ENCODE results near the gene SEPTIN8. TPM values are rescaled to one million over a fixed set of nuclear protein-coding genes. Genes with fewer than 3 reads are reported as not detected.
A peak's percentile ranks its signal among the peaks of the same experiment; 100 is the strongest.

SEPTIN8 gene
- total and polyA plus RNA-seq, 2 donors (not counting 3 experiments of a cell fraction or from before 2014, with no cell fraction given): 56.6 to 82.1 TPM

- no peak overlapping the region for H3K4me2 ChIP-seq (ENCODE audit: insufficient read depth, low read length)
- H4K20me1 ChIP-seq (replicated peaks; ENCODE audit: control insufficient read depth, extremely low read depth, insufficient read depth, low read length): no peaks in the 10 kb centered on the region
- dilution Hi-C loops (cut with MboI; ENCODE audit: extremely low pct_ligation_motif_present, low sequenced_read_pairs) (no loop called here), intact Hi-C loops (cut with micrococcal nuclease) (loop anchor here (1.0 to 10.0 kb wide), 7 partner anchors 43 to 525 kb away; partner anchors contain the start of genes SEPTIN8 and SLC22A4)
- no peaks in the 10 kb centered on the region for H3K27me3 ChIP-seq (ENCODE audit: control insufficient read depth in 2 of 2, insufficient read depth in 2 of 2, low read length in 2 of 2)
- POLR2A ChIA-PET: interaction anchor here (0.7 kb wide), 1 partner anchor 204 kb away, joined by 8 read pairs; no protein-coding TSS in a partner anchor
- H3K4me1 ChIP-seq (ENCODE audit: control insufficient read depth, extremely low read depth, insufficient read depth, low read length): peaks cover 2% of the 10 kb centered on the region
- H3K4me3 ChIP-seq (replicated peaks in 1 of 3; ENCODE audit: insufficient read depth in 1 of 3, low read depth in 1 of 3, low read length in 3 of 3): no peak overlapping the region
- no TSS peak for BruUV-seq (replicated peaks)
- no peaks in the 10 kb centered on the region for H3K9me1 ChIP-seq (replicated peaks; ENCODE audit: control insufficient read depth, extremely low read depth, insufficient read depth, low read length)
- H3K79me2 ChIP-seq (ENCODE audit: control insufficient read depth, insufficient read depth, low read length): no peaks in the 10 kb centered on the region
- H3K9ac ChIP-seq (replicated peaks; ENCODE audit: extremely low read depth, insufficient read depth, low read length): no peak overlapping the region
- H3K27ac ChIP-seq (ENCODE audit: insufficient read depth, low read depth, low read length): no peak overlapping the region
- peaks cover 1 to 4% of the 10 kb centered on the region in 2 experiments for H3K36me3 ChIP-seq (ENCODE audit: control insufficient read depth in 2 of 2, extremely low read depth in 1 of 2, insufficient read depth in 2 of 2, low read length in 2 of 2)
- CTCF ChIA-PET: interaction anchor here (0.7 to 5.9 kb wide), 69 partner anchors 9 to 640 kb away, joined by 3 to 179 read pairs (median 5); partner anchors contain the start of genes CCNI2, IRF1, KIF3A and SEPTIN8
- peak; percentile 98 for FAIRE-seq
- DNase-seq (ENCODE audit: low read depth, low spot score): peak; percentile 87
- TF ChIP-seq EZH2 (IDR thresholded peaks at IDR 0.05; ENCODE audit: borderline replicate concordance, low read depth, low read length, severe bottlenecking) (no peak), MYC (IDR thresholded peaks at IDR 0.05; ENCODE audit: low read depth, low read length) (no peak), CTCF (IDR thresholded peaks at IDR 0.05; ENCODE audit: extremely low read depth in 1 of 2, insufficient read depth in 1 of 2, low read depth in 1 of 2, low read length in 2 of 2) (peak; percentile 78 to 91)
- H3K9me3 ChIP-seq (replicated peaks; ENCODE audit: control insufficient read depth, insufficient read depth, low read length): no peaks in the 10 kb centered on the region
- H2AFZ ChIP-seq (ENCODE audit: low read depth, low read length): peak overlapping the region; percentile 39
These were observed 43.2 kb upstream of the SEPTIN8 start for GRCh38 chr5:132820162-132820754.

- Histone ChIP-seq H3K9me1 (replicated peaks; ENCODE audit: control insufficient read depth, extremely low read depth, insufficient read depth, low read length) (no peaks in the 10 kb centered on the region), H3K9ac (replicated peaks; ENCODE audit: extremely low read depth, insufficient read depth, low read length) (no peak overlapping the region), H4K20me1 (replicated peaks; ENCODE audit: control insufficient read depth, extremely low read depth, insufficient read depth, low read length) (no peaks in the 10 kb centered on the region), H3K27ac (ENCODE audit: insufficient read depth, low read depth, low read length) (no peak overlapping the region), H3K4me2 (ENCODE audit: insufficient read depth, low read length) (no peak overlapping the region), H3K9me3 (replicated peaks; ENCODE audit: control insufficient read depth, insufficient read depth, low read length) (no peaks in the 10 kb centered on the region), H2AFZ (ENCODE audit: low read depth, low read length) (no peak overlapping the region), H3K36me3 (ENCODE audit: control insufficient read depth in 2 of 2, extremely low read depth in 1 of 2, insufficient read depth in 2 of 2, low read length in 2 of 2) (peaks cover 0 to 4% of the 10 kb centered on the region in 2 experiments), H3K4me3 (replicated peaks in 1 of 3; ENCODE audit: insufficient read depth in 1 of 3, low read depth in 1 of 3, low read length in 3 of 3) (no peak overlapping the region), H3K27me3 (ENCODE audit: control insufficient read depth in 2 of 2, insufficient read depth in 2 of 2, low read length in 2 of 2) (no peaks in the 10 kb centered on the region), H3K4me1 (ENCODE audit: control insufficient read depth, extremely low read depth, insufficient read depth, low read length) (peaks cover 2% of the 10 kb centered on the region), H3K79me2 (ENCODE audit: control insufficient read depth, insufficient read depth, low read length) (no peaks in the 10 kb centered on the region)
- dilution Hi-C loops (cut with MboI; ENCODE audit: extremely low pct_ligation_motif_present, low sequenced_read_pairs) (no loop called here), intact Hi-C loops (cut with micrococcal nuclease) (no loop called here)
- FAIRE-seq (no peak), DNase-seq (ENCODE audit: low read depth, low spot score) (no peak)
- POLR2A ChIA-PET: no interaction called here
- CTCF ChIA-PET: interaction anchor here (0.7 to 5.9 kb wide), 63 partner anchors 10 to 604 kb away, joined by 3 to 179 read pairs (median 5); partner anchors contain the start of genes CCNI2, KIF3A, SEPTIN8 and SHROOM1
- TF ChIP-seq EZH2 (IDR thresholded peaks at IDR 0.05; ENCODE audit: borderline replicate concordance, low read depth, low read length, severe bottlenecking): no peak
- no peak for TF ChIP-seq FOS (IDR thresholded peaks at IDR 0.05; ENCODE audit: borderline replicate concordance, insufficient read depth, low read length)
- TF ChIP-seq MYC (IDR thresholded peaks at IDR 0.05; ENCODE audit: low read depth, low read length): no peak
- no peak for TF ChIP-seq POLR2A (IDR thresholded peaks at IDR 0.05; ENCODE audit: low read depth, low read length)
- no peak for TF ChIP-seq POLR2AphosphoS5 (IDR thresholded peaks at IDR 0.05; ENCODE audit: insufficient read depth, low read depth, low read length)
- no peak for TF ChIP-seq JUN (IDR thresholded peaks at IDR 0.05; ENCODE audit: borderline replicate concordance, insufficient read depth, insufficient read length, low read depth)
- TF ChIP-seq MAX (IDR thresholded peaks at IDR 0.05; ENCODE audit: insufficient read depth, insufficient read length): no peak
- no peak for TF ChIP-seq CTCF (IDR thresholded peaks at IDR 0.05; ENCODE audit: extremely low read depth in 1 of 2, insufficient read depth in 1 of 2, low read depth in 1 of 2, low read length in 2 of 2)
- no peak for TF ChIP-seq GATA2 (IDR thresholded peaks at IDR 0.05; ENCODE audit: insufficient read depth, insufficient read length, low read depth, low read length)
- BruUV-seq (replicated peaks): no TSS peak
These were observed 42.4 kb upstream of the SEPTIN8 start for GRCh38 chr5:132819468-132819867.

Data from endothelial cell of umbilical vein (primary cell).